H1 (cell line): Measurements from ENCODE around the gene INO80. TPM values are rescaled to one million over a fixed set of nuclear protein-coding genes. Genes with fewer than 3 reads are reported as not detected.

ENCODE experiments used
- CTCF ChIA-PET: fragments of 300-600 bp; sonication (Branson Sonifier 250); formaldehyde crosslinking; loops from one replicate; lab custom pipeline; 2021; ENCODE audit not compliant: partially characterized antibody; lab: Charles Lee
- POLR2A ChIA-PET: fragments of 300-600 bp; sonication (Branson Sonifier 250); formaldehyde crosslinking; loops from one replicate; lab custom pipeline; 2021; ENCODE audit warnings: inconsistent platforms; ENCODE audit not compliant: partially characterized antibody; lab: Charles Lee
- DNase-seq, 2 experiments: peaks; one replicate each; pipeline versions ENCODE4 v3.0.0 to v3.0.0-alpha.2; 2010 to 2022; ENCODE audit warnings: low spot score in 2 of 2, low read depth in 1 of 2, mixed read lengths in 1 of 2
- FAIRE-seq: peaks from 2 replicates; lab custom pipeline; 2011; peaks lifted over from hg19 to GRCh38; lab: Jason Lieb, UNC
- H2AFZ ChIP-seq: 2 replicates; pipeline ENCODE4 v1.8.1; 2012; ENCODE audit warnings: low read length, inconsistent platforms
- H2AK5ac ChIP-seq: 2 replicates; pipeline ENCODE4 v1.6.1; 2013; ENCODE audit warnings: low read depth, low read length
- H2BK120ac ChIP-seq: replicated peaks from 2 replicates; pipeline ENCODE3; 2013; ENCODE audit warnings: low read depth, low read length, inconsistent platforms
- H2BK12ac ChIP-seq: 2 replicates; pipeline ENCODE4 v1.6.1; 2013; ENCODE audit warnings: low read depth, low read length
- H2BK15ac ChIP-seq: 2 replicates; pipeline ENCODE4 v1.6.1; 2013; ENCODE audit warnings: low read length
- H2BK20ac ChIP-seq: 2 replicates; pipeline ENCODE4 v1.6.1; 2013; ENCODE audit warnings: low read length
- H2BK5ac ChIP-seq: 2 replicates; pipeline ENCODE4 v1.6.1; 2013; ENCODE audit warnings: low read depth, low read length
- H3K14ac ChIP-seq: 2 replicates; pipeline ENCODE4 v1.6.1; 2013; ENCODE audit warnings: inconsistent platforms; ENCODE audit not compliant: insufficient read length
- H3K18ac ChIP-seq: 2 replicates; pipeline ENCODE4 v1.6.1; 2013; ENCODE audit warnings: low read length; ENCODE audit errors: extremely low read depth
- H3K23ac ChIP-seq: 2 replicates; pipeline ENCODE4 v1.6.1; 2013; ENCODE audit warnings: inconsistent platforms; ENCODE audit not compliant: insufficient read length
- H3K23me2 ChIP-seq: 2 replicates; pipeline ENCODE4 v1.6.1; 2013; ENCODE audit warnings: low read depth, low read length
- H3K27ac ChIP-seq: 2 replicates; pipeline ENCODE4 v1.6.1; 2011; ENCODE audit warnings: low read depth, low read length, inconsistent platforms
- H3K27me3 ChIP-seq, 4 experiments: replicated peaks in 1 of 4; 1 replicate in 1 of 4; 2 replicates in 3 of 4; pipeline versions ENCODE4 v1.6.1 to v1.8.1; 2011 to 2013; ENCODE audit warnings: low read length in 3 of 4, mild to moderate bottlenecking in 3 of 4, inconsistent platforms in 2 of 4, mixed read lengths in 2 of 4, moderate library complexity in 1 of 4; ENCODE audit not compliant: control insufficient read depth in 3 of 4, insufficient read depth in 3 of 4; ENCODE audit errors: extremely low read depth in 1 of 4
- H3K36me3 ChIP-seq, 4 experiments: 2 replicates each; pipeline versions ENCODE4 v1.6.1 to v1.8.1; 2011 to 2013; ENCODE audit warnings: mild to moderate bottlenecking in 4 of 4, low read length in 3 of 4, moderate library complexity in 2 of 4, control low read depth in 1 of 4, inconsistent platforms in 1 of 4; ENCODE audit not compliant: insufficient read depth in 4 of 4, control insufficient read depth in 2 of 4
- H3K4ac ChIP-seq: replicated peaks from 2 replicates; pipeline ENCODE3; 2013; ENCODE audit warnings: low read length, low read depth, mixed read lengths, inconsistent platforms; ENCODE audit not compliant: insufficient read length
- H3K4me1 ChIP-seq, 4 experiments: replicated peaks in 1 of 4; 1 replicate in 1 of 4; 2 replicates in 3 of 4; pipeline versions ENCODE4 v1.6.1 to v1.8.1; 2011 to 2013; ENCODE audit warnings: low read length in 3 of 4, inconsistent platforms in 2 of 4, mixed read lengths in 1 of 4; ENCODE audit not compliant: insufficient read depth in 4 of 4, control insufficient read depth in 3 of 4
- H3K4me2 ChIP-seq, 2 experiments: 2 replicates each; pipeline versions ENCODE4 v1.6.1 to v1.8.1; 2011 to 2013; ENCODE audit warnings: low read depth in 2 of 2, low read length in 2 of 2, control low read depth in 1 of 2, inconsistent platforms in 1 of 2, mild to moderate bottlenecking in 1 of 2; ENCODE audit not compliant: insufficient read depth in 1 of 2
- H3K4me3 ChIP-seq, 4 experiments: fragments of 200-600, 300-600 bp in 1 of 4; sonication (generic), shearing (Covaris generic), sonication (Bioruptor Twin) in 1 of 4; 2 replicates each; pipeline versions ENCODE4 v1.5.1 to v1.8.1; 2011 to 2016; ENCODE audit warnings: low read length in 4 of 4, low read depth in 3 of 4, control low read depth in 2 of 4, inconsistent platforms in 2 of 4, mild to moderate bottlenecking in 2 of 4, mixed read lengths in 1 of 4, moderate library complexity in 1 of 4; ENCODE audit not compliant: insufficient read depth in 2 of 4; ENCODE audit errors: extremely low read depth in 1 of 4
- H3K56ac ChIP-seq: replicated peaks from 2 replicates; pipeline ENCODE3; 2013; ENCODE audit warnings: low read depth, mild to moderate bottlenecking, mixed read lengths, low read length, inconsistent platforms; ENCODE audit not compliant: insufficient read length
- H3K79me1 ChIP-seq: 2 replicates; pipeline ENCODE4 v1.6.1; 2013; ENCODE audit warnings: low read depth, low read length, control low read depth
- H3K79me2 ChIP-seq, 2 experiments: 2 replicates each; pipeline versions ENCODE4 v1.6.1 to v1.8.1; 2012 to 2013; ENCODE audit warnings: low read length in 2 of 2, mild to moderate bottlenecking in 2 of 2, inconsistent platforms in 1 of 2; ENCODE audit not compliant: insufficient read depth in 2 of 2, control insufficient read depth in 1 of 2
- H3K9ac ChIP-seq, 4 experiments: replicated peaks in 1 of 4; 1 replicate in 1 of 4; 2 replicates in 3 of 4; pipeline versions ENCODE4 v1.6.1 to v1.8.1; 2011 to 2013; ENCODE audit warnings: low read depth in 3 of 4, low read length in 3 of 4, control low read depth in 2 of 4, mild to moderate bottlenecking in 2 of 4, moderate library complexity in 2 of 4, inconsistent platforms in 1 of 4; ENCODE audit errors: extremely low read depth in 1 of 4
- H3K9me3 ChIP-seq, 2 experiments: 2 replicates each; pipeline versions ENCODE4 v1.6.1 to v1.8.1; 2012 to 2013; ENCODE audit warnings: mild to moderate bottlenecking in 2 of 2, moderate library complexity in 2 of 2, control low read depth in 1 of 2, inconsistent platforms in 1 of 2, low read depth in 1 of 2, low read length in 1 of 2, mixed read lengths in 1 of 2; ENCODE audit not compliant: insufficient read depth in 2 of 2
- H4K20me1 ChIP-seq, 2 experiments: replicated peaks in 1 of 2; 2 replicates each; pipeline versions ENCODE3 to v1.8.1; 2011 to 2013; ENCODE audit warnings: inconsistent platforms in 2 of 2, low read length in 2 of 2, mild to moderate bottlenecking in 1 of 2; ENCODE audit not compliant: insufficient read depth in 2 of 2, control insufficient read depth in 1 of 2
- H4K5ac ChIP-seq: 2 replicates; pipeline ENCODE4 v1.6.1; 2013; ENCODE audit warnings: low read length, low read depth, mixed read lengths, inconsistent platforms; ENCODE audit not compliant: insufficient read length
- H4K8ac ChIP-seq: 2 replicates; pipeline ENCODE4 v1.8.0; 2013; ENCODE audit warnings: mild to moderate bottlenecking, moderate library complexity, low read length, inconsistent platforms; ENCODE audit not compliant: insufficient read depth; ENCODE audit errors: extremely low read depth
- H4K91ac ChIP-seq: replicated peaks from 2 replicates; pipeline ENCODE3; 2013; ENCODE audit warnings: low read length, mixed read lengths, inconsistent platforms; ENCODE audit not compliant: insufficient read length
- ATF3 ChIP-seq: IDR thresholded peaks from 2 replicates; pipeline ENCODE4 v1.6.1; 2011; ENCODE audit warnings: low read depth, mild to moderate bottlenecking, low read length; ENCODE audit not compliant: insufficient read depth
- CHD2 ChIP-seq: IDR thresholded peaks from 2 replicates; pipeline ENCODE4 v1.6.1; 2012; ENCODE audit warnings: low read length, improper control_type of control experiment
- CREB1 ChIP-seq: IDR thresholded peaks from 2 replicates; pipeline ENCODE4 v1.6.1; 2012; ENCODE audit warnings: inconsistent platforms
- EP300 ChIP-seq, 2 experiments: IDR thresholded peaks; 1 replicate in 1 of 2; 2 replicates in 1 of 2; pipeline ENCODE4 v1.6.1; 2011 to 2012; ENCODE audit warnings: low read depth in 2 of 2, low read length in 2 of 2, mild to moderate bottlenecking in 2 of 2, borderline replicate concordance in 1 of 2, inconsistent platforms in 1 of 2, moderate library complexity in 1 of 2
- NRF1 ChIP-seq: IDR thresholded peaks from 2 replicates; pipeline ENCODE4 v1.6.1; 2011; ENCODE audit warnings: mild to moderate bottlenecking, low read depth, low read length, improper control_type of control experiment
- RFX5 ChIP-seq: IDR thresholded peaks from 2 replicates; pipeline ENCODE4 v1.6.1; 2011; ENCODE audit warnings: low read depth, low read length, improper control_type of control experiment, borderline replicate concordance
- WGBS, 2 experiments: shearing (Covaris generic) in 1 of 2; methylation state at CpG; one replicate each; pipeline versions ENCODE4 v1.1.6 to v1.1.7; 2013 to 2015; ENCODE audit warnings: low lambda C conversion rate in 2 of 2, mixed read lengths in 2 of 2, inconsistent platforms in 1 of 2, low coverage in 1 of 2, missing lambda C conversion rate in 1 of 2; ENCODE audit not compliant: insufficient replicate concordance in 2 of 2, insufficient coverage in 1 of 2, insufficient read length in 1 of 2; ENCODE audit errors: extremely low coverage in 1 of 2, missing lambda C conversion rate in 1 of 2; 5-methylcytosine and 5-hydroxymethylcytosine counted together
- polyA plus RNA-seq, 7 experiments: library from polyadenylated mRNA; depleted of rRNA in 3 of 7; stranded (reverse) in 5 of 7; unstranded in 2 of 7; fragments of >200 nt in 5 of 7; fragments of 200-250 nt in 2 of 7; gene quantifications; 1 replicate in 5 of 7; 2 replicates in 1 of 7; 4 replicates in 1 of 7; pipeline versions ENCODE4 v1.2.1 to v1.2.3, GENCODE V29; 2011 to 2013; ENCODE audit warnings: missing spikeins in 2 of 7, mixed read lengths in 2 of 7
- total RNA-seq: library from RNA; stranded (reverse); fragmentation: NEBNext Ultra II Directional; extraction: Animal tissue kit (Norgen Biotek cat#: 25700); gene quantifications from 2 replicates; pipeline ENCODE4 v1.2.1, GENCODE V29; 2021

Gene INO80
- total and polyA plus RNA-seq, 2 of the 8 experiments (the other 6 are each of a cell fraction or from before 2014, with no cell fraction given), result 4.3 to 24.5 TPM

GRCh38 chr15:41122849-41123248 lies 6.8 kb upstream of the INO80 start:
- Histone ChIP-seq H3K79me1 (no peaks in the 10 kb centered on the region), H3K79me2 (no peaks in the 10 kb centered on the region), H4K91ac (no peak overlapping the region), H2BK12ac (no peak overlapping the region), H3K36me3 (no peaks in the 10 kb centered on the region), H3K56ac (no peak overlapping the region), H3K27ac (no peak overlapping the region), H2BK20ac (no peak overlapping the region), H3K9me3 (no peaks in the 10 kb centered on the region), H3K4me1 (no peaks in the 10 kb centered on the region), H3K23me2 (no peaks in the 10 kb centered on the region), H2BK15ac (no peak overlapping the region), H3K4me3 (no peak overlapping the region), H3K4me2 (no peak overlapping the region), H3K18ac (no peak overlapping the region), H2BK5ac (no peak overlapping the region), H3K4ac (no peak overlapping the region), H4K5ac (no peak overlapping the region), H2AK5ac (no peak overlapping the region), H3K27me3 (no peaks in the 10 kb centered on the region), H3K23ac (no peak overlapping the region), H2BK120ac (no peak overlapping the region), H3K9ac (no peak overlapping the region), H2AFZ (no peak overlapping the region), H4K20me1 (no peaks in the 10 kb centered on the region), H3K14ac (no peak overlapping the region), H4K8ac (no peak overlapping the region)
- POLR2A ChIA-PET, result no interaction called here
- no peak for TF ChIP-seq CHD2
- no peak for TF ChIP-seq EP300 (IDR thresholded peaks at IDR 0.05; ENCODE audit: borderline replicate concordance in 1 of 2, low read depth in 2 of 2, low read length in 2 of 2)
- TF ChIP-seq NRF1, result no peak
- no peak for TF ChIP-seq CREB1
- no peak for TF ChIP-seq ATF3
- TF ChIP-seq RFX5, result no peak
- FAIRE-seq (no peak), DNase-seq (no peak)
- 87% methylated on average over 2 of the region's 2 CpGs; no CpG with 5 or more reads in 1 of the 2 experiments for WGBS, 2 experiments
- CTCF ChIA-PET, result interaction anchor here (1.0 kb wide), 1 partner anchor 107 kb away, joined by 3 read pairs; no protein-coding TSS in a partner anchor
